ENCODE results near the gene MAGI3. TPM values are rescaled to one million over a fixed set of nuclear protein-coding genes. Genes with fewer than 3 reads are reported as not detected.
"Not testable (repeated sequence)": the region's sequence is repeated elsewhere in the genome, so short reads cannot be mapped to it uniquely, and the experiment has no call there.

Gene MAGI3
- polyA plus RNA-seq, 1 donor: 29.6 TPM

DNA sequence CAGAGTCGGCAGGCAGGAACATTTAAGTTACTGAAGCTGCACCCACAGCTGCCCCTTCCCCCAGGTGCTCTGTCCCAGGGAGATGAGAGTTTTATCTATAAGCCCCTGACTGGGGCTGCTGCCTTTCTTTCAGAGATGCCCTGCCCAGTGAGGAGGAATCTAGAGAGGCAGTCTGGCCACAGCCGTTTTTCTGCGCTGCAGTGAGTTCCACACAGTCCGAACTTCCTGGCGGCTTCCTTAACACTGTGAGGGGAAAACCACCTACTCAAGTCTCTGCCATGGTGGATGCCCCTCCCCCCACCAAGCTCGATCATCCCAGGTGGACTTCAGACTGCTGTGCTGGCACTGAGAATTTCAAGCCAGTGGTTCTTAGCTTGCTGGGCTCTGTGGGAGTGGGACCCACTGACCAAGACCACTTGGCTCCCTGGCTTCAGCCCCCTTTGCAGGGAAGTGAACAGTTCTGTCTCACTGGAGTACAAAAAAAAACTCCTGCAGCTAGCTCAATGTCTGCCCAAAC, 185.5 kb downstream of the MAGI3 start:
- DNase-seq: not testable (repeated sequence)

DNA sequence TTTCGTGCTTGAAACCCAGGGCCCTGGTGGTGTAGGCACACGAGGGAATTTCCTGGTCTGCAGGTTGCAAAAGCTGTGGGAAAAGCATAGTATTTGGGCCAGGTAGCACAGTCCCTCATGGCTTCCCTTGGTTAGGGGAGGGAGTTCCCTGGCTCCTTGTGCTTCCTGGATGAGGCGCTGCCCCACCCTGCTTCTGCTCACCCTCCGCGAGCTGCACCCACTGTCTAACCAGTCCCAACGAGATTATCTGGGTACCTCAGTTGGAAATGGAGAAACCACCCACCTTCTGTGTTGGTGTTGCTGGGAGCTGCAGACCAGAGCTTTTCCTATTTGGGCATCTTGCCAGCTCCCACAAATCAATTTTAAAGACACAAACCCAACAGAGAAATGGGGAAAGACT, 186.0 kb downstream of the MAGI3 start:
- no peak for DNase-seq

DNA sequence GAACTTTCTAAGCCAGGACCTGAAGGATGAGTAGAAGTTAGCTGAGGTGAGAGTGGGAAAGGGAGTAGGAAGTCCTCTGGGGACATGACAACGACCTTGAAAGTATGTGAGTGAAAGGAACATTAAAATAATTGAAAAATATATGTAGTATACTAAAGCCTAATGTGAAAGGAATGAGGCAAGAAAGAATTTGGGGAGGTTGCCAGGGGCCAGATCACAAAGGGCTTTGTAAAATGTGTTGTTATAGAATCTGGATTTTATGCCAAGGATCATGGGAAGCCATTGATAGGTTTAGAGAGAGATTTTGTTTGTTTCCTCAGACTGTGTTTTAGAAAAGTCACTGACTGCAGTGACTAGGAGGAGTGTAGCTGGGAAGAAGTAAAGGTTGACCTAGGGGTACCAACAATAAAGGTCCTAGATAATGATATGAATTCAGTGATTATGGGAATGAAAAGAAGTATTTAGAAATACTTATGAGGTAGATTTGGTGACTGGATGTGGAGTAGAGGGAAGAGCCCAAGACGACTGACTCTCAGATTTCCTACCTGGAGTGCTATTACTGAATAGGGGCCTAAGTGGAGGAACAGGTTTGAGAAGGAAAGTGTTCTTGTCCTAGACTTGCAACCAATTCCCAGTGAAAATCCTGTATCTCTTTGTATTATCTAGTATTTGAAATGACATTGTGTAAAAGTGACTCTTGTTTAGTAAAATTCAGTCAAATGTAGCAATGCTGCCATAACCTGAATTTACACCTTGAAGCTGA, 189.1 kb downstream of the MAGI3 start:
- no peak for DNase-seq

DNA sequence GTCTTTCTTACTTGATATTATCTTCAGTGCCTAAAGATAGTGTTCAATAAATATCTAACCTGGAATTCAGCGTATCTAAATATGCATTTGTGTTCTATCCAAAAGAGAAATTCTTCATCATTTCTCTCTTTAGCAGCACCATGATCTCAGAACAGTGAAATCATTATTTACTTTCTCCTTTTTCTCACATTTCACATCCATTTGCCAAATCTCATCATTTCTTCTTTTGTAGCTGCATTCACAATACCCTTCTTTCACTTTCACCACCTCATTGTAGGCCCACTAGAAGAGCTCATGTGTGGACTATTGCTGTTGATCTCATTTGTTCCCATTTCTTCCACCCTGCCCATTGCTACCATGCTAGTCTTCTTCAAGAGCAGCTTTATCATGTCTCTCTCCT, 191.0 kb downstream of the MAGI3 start:
- no peak for DNase-seq

DNA sequence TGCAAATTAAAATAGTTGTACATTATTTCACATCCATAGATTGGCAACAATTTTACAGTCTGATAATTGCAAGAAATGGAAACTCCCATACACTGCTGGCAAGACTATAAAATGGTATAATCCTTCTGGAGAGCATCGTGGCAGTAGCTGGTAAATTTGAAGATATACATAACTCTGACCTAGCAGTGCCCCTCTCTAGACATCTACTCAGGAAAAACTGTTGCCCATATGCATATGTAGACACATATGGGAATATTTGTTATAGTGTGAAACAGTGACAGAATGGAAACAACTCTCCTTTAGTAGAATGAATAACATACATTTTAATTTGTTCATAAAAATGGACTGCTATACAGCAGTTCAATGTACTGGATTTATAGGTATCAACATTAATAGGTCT, 191.8 kb downstream of the MAGI3 start:
- no peak for DNase-seq

DNA sequence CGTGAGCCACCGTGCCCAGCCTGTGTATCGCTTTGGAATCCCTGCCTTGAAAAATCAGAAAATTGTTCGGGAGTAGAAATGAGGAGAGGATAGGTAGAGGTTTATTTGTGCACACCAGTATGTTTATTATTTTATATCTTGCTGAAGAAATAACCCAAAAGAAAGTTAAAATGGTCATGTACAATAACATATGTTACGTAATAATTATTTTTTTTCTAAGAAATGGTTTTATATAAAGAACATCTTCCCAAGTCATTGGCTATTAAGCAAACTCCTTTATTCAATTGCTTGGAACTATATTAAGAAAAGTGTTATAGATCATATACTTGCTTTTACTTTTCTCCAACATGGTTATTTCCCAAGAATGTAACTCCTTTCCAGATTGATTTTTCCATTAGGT, 197.2 kb downstream of the MAGI3 start:
- no peak for DNase-seq

DNA sequence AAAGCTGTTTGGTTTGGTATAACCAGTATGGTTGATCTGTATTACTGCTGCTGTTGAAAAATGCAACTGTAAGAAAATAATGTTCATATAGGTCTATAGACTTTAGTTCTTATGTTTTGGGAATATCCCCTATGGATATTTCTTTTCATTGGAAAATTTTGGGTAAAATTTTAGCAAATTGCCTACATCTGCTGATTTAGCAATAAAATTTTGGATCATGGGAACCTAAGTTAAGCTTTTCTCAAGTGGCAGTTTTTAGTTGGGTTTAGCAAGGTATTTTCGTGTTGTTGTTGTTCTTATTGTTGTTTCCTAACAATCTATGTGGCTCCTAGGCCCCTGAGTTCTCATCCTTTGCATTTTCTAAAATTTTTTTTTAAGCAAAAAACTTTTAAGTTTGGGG, 201.9 kb downstream of the MAGI3 start:
- DNase-seq: no peak

DNA sequence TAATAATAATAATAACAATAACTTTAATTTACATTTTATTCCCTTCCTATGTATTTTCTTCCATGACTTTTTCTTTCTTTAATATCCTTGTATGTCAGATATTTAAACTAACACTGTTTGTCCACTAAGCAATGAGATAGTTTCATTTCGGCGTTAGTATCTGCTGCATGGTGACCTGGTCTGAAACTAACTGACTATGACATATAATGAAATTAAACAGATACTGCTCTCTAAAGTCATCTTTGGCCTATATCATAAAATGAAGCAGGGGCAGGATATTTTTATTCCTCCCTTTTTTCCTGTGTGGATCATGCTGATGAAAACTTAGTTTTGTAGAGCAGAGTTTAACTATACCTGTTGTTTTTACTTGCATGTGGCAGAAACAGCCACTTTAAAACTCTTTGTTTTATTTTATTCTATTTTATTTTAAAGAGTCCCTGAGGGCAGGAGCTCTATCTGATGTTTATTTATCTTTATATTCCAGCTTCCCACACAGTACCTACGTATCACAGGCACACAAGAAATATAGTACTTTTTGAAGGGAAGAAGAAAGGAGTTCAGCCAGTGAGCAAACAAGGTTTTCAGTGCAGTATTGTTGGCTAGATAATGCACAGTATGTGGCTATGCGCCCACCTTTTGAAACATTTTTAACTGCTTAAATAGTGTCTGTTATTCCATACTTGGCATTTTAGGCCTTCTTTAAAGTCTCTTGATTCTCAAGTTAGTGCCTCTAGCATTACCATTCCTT, 203.4 kb downstream of the MAGI3 start:
- DNase-seq: no peak

DNA sequence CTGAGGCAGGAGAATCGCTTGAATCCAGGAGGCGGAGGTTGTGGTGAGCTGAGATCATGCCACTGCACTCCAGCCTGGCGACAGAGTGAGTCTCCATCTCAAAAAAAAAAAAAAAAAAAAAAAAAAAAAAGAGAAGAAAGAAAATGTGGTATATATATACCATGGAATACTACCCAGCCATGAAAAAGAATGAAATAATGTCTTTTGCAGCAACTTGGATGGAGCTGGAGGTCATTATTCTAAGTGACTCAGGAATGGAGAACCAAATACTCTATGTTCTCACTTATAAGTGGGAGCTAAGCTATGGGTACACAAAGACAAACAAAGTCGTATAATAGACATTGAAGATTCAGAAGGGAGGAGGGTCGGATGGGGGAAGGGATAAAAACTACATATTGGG, 214.2 kb downstream of the MAGI3 start:
- not testable (repeated sequence) for DNase-seq

DNA sequence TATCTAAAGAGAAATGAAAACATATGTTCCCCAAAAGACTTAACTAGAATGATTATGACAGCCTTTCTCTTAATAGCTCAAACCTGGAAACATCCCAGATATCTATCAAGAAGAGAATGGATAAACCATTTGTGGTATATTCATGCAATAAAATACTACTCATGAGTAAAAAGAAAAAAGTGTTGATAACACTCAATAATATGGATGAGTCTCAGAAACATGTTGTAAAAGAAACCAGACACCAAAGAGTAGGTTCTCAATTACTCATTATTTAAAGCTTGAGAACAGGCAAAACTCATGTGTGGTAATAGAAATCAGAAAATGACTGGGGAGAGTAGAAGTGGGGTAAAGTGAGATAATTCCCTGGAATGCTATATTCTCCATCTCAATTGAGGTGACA, 214.8 kb downstream of the MAGI3 start:
- DNase-seq: no peak

DNA sequence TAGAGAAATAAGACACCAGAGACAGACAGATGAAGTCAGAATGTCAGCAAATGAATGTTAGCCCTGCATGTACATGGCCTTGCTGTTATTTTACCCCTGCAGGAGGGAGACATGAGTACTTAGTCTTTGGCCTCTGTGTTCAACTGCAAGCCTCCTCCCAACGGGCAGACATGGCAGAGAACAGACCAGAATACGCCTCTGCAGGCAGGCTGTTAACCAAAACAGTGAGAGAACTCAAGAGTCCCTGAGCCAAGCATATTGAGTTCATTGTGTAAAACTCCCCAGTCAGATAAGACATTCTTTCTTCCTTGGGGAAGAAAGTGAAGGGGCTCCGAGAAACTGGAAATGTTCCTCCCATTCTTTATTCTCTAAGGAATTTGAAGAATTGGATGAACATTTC, 218.1 kb downstream of the MAGI3 start:
- no peak for DNase-seq

DNA sequence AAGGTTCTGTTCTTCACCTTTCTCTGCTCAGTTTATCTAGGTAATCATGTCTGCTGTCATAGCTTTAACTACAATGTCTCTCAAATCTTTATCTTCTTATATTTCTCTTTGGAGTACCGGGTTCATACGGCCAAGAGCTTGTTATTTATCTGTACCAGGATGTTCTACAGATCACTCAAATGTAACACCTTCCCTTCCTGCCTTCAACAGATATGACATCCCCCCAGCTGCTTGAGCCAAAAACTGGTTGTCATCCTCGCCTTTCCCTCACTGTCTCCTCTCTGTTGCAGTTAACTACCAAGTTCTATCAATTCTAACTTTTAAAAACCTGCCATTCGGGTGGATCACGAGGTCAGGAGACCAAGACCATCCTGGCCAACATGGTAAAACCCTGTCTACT, 220.1 kb downstream of the MAGI3 start:
- no peak for DNase-seq

DNA sequence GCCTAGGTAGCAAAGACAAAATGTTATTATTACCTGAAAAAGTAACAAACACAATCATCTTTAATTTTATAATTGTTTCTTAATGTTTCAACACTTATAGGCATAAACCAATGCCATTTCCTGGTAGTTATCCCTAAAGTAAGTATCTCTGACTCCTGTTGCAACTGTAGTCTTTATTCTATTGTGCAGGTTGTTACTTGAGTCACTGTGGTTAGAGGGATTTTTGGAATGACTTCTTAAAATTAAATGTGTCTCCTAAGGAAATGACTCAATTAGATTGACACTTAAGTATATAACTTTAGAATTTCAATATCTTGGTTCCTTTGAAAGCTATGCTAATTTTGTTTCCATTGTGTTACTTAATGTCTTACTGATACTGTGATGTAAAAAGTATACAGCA, 225.1 kb downstream of the MAGI3 start:
- DNase-seq: no peak

DNA sequence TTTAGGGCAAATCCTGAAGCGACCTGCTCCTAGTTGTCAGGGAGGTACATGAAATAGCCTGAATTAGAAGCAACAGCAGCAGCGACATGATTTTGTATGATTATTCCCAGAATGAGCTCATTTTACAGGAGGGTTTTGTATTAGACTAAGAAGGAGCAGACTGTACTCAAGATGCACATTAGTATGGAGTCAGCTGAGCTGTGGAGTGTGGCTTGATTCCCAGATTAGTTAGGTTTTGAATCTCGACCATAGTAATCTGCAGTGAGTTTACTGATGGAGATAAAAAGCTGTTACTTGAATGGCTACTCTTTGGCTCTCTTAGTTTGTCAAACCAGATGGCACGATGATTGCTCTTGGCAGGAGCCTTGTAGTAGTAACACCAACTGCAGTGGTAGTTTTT, 225.8 kb downstream of the MAGI3 start:
- no peak for DNase-seq

DNA sequence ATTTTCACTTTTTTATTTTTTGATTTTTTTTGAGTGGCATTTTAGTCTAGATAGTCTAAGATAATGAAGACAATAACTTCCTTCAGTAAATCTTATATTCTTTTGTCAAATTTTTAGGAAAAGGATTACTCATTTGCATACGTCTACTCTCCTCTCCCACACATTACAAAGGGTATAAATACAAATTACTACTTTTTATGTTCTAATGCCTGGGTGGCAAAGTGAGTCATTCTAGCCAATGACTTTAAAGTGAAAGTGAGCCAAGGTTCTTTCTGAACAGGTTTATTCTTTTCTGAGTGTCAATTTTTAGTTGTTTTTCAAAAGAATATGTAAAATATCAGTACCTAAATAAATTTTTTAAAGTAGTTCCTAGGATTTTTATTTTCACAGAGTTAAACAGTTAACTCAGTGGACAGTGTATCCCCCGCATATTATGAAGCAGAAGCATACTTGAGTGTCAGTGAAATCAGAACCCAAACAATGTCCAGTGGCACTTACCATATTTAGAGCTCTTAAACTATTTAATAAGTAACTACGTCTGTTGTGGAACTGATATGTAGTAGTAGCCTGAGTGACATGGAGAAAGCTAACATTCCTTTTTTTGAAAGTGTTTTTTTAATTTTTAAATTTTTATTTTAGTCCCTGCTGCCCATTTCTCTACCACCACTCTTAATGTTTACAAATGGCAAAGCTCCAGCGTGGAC, 227.3 kb downstream of the MAGI3 start:
- DNase-seq: no peak

DNA sequence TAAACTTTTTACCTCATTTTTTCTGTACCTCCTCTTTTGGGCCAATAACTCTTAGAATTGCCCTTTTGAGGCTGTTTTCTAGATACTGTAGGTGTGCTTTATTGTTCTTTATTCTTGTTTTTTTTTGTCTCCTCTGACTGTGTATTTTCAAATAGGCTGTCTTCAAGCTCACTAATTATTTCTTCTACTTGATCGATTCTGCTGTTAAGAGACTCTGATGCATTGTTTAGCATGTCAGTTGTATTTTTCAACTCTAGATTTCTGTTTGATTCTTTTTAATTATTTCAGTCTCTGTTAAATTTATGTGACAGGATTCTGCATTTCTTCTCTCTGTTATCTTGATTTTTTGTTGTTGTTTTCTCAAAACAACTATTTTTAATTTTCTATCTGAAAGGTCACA, 238.7 kb downstream of the MAGI3 start:
- DNase-seq: no peak

DNA sequence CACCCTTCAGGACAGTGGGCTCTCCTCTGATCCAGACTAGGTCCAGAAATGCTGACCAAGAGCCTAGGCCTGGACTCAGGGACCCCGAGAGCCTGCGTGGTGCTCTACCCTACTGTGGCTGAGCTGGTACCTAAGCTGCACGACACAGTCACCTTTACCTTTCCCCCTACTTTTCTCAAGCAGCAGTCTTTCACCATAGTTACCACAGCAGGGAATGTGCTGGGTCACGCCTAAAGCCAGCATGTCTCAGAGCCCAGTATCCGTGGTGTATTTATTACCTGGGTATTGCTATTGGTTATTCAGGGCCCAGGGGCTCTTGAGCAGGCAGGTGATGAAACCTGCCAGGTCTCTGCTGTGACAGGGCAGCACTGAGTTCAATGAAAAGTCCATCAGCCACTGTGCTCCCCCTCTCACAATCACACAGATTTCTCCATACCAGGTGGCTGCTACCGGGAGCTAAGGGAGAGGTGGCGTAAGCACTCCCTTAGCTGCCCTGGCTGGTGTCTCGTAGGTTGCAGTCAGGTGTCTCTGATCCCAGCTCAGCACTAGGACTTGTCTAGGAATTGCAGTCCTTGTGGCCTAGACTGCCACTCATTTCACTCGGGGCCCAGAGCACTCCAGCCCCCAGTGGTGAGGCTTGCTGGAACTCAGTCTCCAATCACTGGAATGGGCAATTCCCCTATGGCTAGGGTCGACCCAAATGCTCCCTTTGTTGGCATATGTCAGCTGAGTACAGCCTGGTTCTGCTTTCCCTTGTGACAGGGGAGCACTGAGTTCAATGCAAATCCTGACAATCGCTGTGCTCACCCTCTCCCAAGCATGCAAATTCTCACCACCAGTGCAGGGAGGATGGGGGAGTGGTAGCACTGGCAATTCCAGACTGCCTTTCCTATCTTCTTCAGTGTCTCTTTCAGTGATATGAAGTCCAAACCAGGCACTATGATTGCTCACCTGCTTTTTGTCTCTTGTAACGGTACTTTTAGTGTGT, 240.3 kb downstream of the MAGI3 start:
- no peak for DNase-seq

DNA sequence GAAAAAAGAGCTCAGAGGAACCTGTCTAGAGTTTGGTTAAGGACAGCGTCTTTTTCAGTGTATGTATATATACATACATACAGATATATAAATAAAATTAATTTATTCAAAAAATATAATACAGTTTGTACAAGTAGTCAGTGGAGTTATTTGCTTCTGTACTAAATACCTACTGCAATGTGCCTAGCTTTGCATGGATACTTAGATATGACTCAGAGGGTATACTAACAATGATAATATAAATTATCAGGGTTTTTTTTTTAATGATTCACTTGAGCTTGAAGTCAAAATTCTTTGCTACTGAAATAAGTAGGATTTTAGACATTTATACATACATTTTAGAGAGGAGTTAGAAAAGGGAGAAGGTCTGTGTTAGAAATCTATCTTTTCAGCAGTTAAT, 251.1 kb downstream of the MAGI3 start:
- DNase-seq: no peak

DNA sequence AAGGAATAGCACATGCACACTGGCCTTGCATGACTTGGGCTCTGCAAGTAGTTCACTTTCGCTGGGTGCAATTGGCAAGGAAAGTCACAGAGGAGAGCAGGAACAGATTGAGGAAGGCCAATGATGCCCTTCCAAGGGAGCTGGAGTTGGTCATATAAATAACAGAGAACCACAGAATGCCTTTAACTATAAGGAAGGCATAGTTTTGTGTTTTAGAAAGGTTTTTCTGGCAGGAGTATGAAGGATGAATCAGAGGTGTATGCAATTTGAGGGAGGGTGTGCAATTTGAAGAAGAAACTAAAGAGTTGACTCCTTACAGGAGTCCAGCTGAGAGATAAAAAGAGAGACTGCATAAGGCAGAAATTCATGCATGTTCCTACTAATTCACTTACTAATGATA, 256.8 kb downstream of the MAGI3 start:
- DNase-seq: no peak

DNA sequence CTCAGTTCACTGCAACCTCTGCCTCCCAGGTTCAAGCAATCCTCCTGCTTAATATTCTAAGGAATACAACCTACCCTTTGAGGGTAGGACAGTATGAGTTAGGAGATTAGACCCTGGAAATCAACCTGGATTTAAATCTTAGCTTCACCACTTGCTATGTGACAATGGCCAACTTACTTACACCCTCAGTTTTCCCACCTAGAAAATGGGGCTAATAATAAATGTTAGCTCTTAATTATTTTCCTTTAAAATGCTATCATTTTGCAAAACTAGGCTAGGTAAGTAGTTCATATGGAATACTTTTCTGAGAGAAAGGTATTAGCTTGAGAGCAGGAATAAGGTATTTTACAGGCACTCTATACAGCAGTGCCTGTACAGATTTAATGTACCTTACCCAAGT, 258.2 kb downstream of the MAGI3 start:
- no peak for DNase-seq

DNA sequence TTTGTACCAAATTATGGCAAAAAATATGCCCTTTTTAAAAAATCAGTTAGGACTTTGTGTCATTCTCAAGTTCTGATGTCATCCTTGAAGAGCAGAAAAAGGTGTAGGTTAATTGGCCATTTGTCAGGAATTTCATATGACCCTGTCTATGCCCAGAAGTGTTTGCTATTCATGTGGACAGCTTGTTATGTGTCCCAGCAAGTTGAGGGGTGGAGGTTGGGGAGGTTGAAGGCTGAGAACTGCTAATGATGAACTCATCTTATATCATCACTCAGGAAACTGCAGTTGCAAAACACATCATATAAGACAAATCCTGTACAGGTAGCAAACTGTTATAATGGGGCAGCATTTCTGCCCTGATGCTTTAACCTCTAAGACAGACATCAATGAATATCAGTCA, 262.5 kb downstream of the MAGI3 start:
- no peak for DNase-seq

DNA sequence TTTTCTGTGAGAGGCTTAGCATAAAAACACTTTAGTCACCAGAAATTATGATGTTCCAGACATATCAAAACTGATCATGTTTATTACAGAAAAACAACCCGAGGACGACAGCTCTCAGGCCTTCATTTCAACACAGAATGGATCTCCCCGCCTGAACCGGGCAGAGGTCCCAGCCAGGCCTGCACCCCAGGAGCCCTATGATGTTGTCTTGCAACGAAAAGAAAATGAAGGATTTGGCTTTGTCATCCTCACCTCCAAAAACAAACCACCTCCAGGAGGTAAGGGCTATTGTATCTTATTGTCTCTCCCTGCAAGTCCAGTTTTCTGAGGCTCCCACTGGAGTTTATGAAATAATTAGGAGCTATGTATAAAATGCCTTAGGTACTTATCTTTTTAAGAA, 263.4 kb downstream of the MAGI3 start:
- DNase-seq: no peak

All from left kidney (tissue), 2 donors.